Measurements from ENCODE around the gene CFAP251.

GRCh38 chr12:122028905-122029560 lies 110.6 kb downstream of the CFAP251 start:
- TF ChIP-seq CTCF (IDR thresholded peaks at IDR 0.05) (no peak), POLR2A (IDR thresholded peaks at IDR 0.05) (no peak)
